Measurements from ENCODE around the gene BCKDK. TPM values are rescaled to one million over a fixed set of nuclear protein-coding genes. Genes with fewer than 3 reads are reported as not detected.

BCKDK gene
- total RNA-seq, 1 experiment from 2014 or later = 57.0 TPM

- H3K36me3 Mint-ChIP-seq (ENCODE audit: insufficient read depth in 1 of 3, low read depth in 3 of 3) = peaks cover 11 to 35% (median 33%) of the 10 kb centered on the region in 3 experiments; a peak in 6 of 7 replicates
- H3K56ac ChIP-seq (ENCODE audit: insufficient read length, low read depth, low read length) = no peak overlapping the region
- H3K27ac ChIP-seq (ENCODE audit: insufficient read length, low read depth, low read length) = no peak overlapping the region
- no peak overlapping the region for H4K91ac ChIP-seq (ENCODE audit: insufficient read length, low read depth, low read length)
- H3K27me3 Mint-ChIP-seq (ENCODE audit: low read depth) = no peaks in the 10 kb centered on the region
- no peaks in the 10 kb centered on the region for H3K79me1 ChIP-seq (ENCODE audit: insufficient read depth, low read depth, low read length, poor library complexity, severe bottlenecking)
- H3K14ac ChIP-seq (ENCODE audit: insufficient read depth, low read length) = no peak overlapping the region
- no peaks in the 10 kb centered on the region for H3K9me3 ChIP-seq (ENCODE audit: control insufficient read depth, low read depth, low read length)
- H3K4me1 Mint-ChIP-seq = peaks cover 0 to 3% of the 10 kb centered on the region in 2 experiments; a peak in 1 of 4 replicates
- no peak overlapping the region for H2BK12ac ChIP-seq (ENCODE audit: insufficient read length, low read depth, low read length)
- no CpG with 5 or more reads among the region's 13 CpGs for WGBS (ENCODE audit: extremely low coverage, insufficient read length, low lambda C conversion rate)
- H3K4me3 Mint-ChIP-seq = no peak overlapping the region; a peak in 1 of 5 replicates
- no peak overlapping the region for H3K4me2 ChIP-seq (ENCODE audit: insufficient read depth, insufficient read length, low read length)
- no peak for TF ChIP-seq CTCF (conservative IDR thresholded peaks at IDR 0.05)
- no peak overlapping the region for H4K5ac ChIP-seq (ENCODE audit: insufficient read length, low read depth, low read length)
- H3K4ac ChIP-seq (ENCODE audit: low read depth, low read length) = no peak overlapping the region
- H2BK120ac ChIP-seq (ENCODE audit: low read depth, low read length, poor library complexity, severe bottlenecking) = no peak overlapping the region
- H2AK5ac ChIP-seq (ENCODE audit: insufficient read length, low read length) = no peak overlapping the region
- H3T11ph ChIP-seq (ENCODE audit: low read length) = no peak overlapping the region
- no peak overlapping the region for H3K23ac ChIP-seq (ENCODE audit: insufficient read length, low read depth, low read length)
- no peak overlapping the region for H4K8ac ChIP-seq (replicated peaks; ENCODE audit: insufficient read length, low read depth, low read length)
- no peaks in the 10 kb centered on the region for H3K79me2 ChIP-seq (ENCODE audit: insufficient read depth, low read length)
- H3K27ac Mint-ChIP-seq = no peak overlapping the region; a peak in 1 of 7 replicates
- no peaks in the 10 kb centered on the region for H3K23me2 ChIP-seq (ENCODE audit: insufficient read length, low read depth, low read length, poor library complexity, severe bottlenecking)
- H3K18ac ChIP-seq (ENCODE audit: insufficient read length, low read depth, low read length) = no peak overlapping the region
- H3K9ac ChIP-seq (ENCODE audit: extremely low read depth, insufficient read length, low read length) = no peak overlapping the region
- peaks cover 4% of the 10 kb centered on the region for H4K20me1 ChIP-seq (ENCODE audit: control insufficient read depth, insufficient read depth, insufficient read length)
- H2AFZ ChIP-seq (ENCODE audit: low read length) = no peak overlapping the region
- peak; percentile 20 for DNase-seq
- no peak overlapping the region for H2BK5ac ChIP-seq (ENCODE audit: insufficient read length, low read length)
- no peaks in the 10 kb centered on the region for H3K9me3 Mint-ChIP-seq
- H2BK15ac ChIP-seq (ENCODE audit: low read depth, low read length) = no peak overlapping the region
- no peaks in the 10 kb centered on the region for H3K27me3 ChIP-seq (ENCODE audit: insufficient read depth, low read length)
- H3K4me1 ChIP-seq (ENCODE audit: insufficient read depth, low read length) = no peaks in the 10 kb centered on the region
- no peak overlapping the region for H2BK20ac ChIP-seq (ENCODE audit: low read depth, low read length, poor library complexity, severe bottlenecking)
These were observed 24.2 kb upstream of the BCKDK start for GRCh38 chr16:31083981-31084380.

All from H9 (cell line).